Osteoblast (primary cell): Measurements from ENCODE around the gene SPEG. TPM values are rescaled to one million over a fixed set of nuclear protein-coding genes. Genes with fewer than 3 reads are reported as not detected.

Source experiments
- DNase-seq: peaks from one replicate; pipeline ENCODE4 v3.0.0; 2011; ENCODE audit warnings: low spot score, mixed read lengths; ENCODE audit not compliant: insufficient read length; ENCODE audit errors: missing footprints
- H2AFZ ChIP-seq: 2 replicates; pipeline ENCODE4 v1.6.0; 2011; ENCODE audit warnings: mild to moderate bottlenecking, low read length
- H3K27ac ChIP-seq: 2 replicates; pipeline ENCODE4 v1.5.1; 2011; ENCODE audit warnings: mild to moderate bottlenecking, low read depth, low read length, moderate library complexity
- H3K27me3 ChIP-seq: 2 replicates; pipeline ENCODE4 v1.6.0; 2012; ENCODE audit warnings: mild to moderate bottlenecking, control low read depth, inconsistent platforms, low read length, moderate library complexity; ENCODE audit not compliant: insufficient read depth
- H3K36me3 ChIP-seq: 2 replicates; pipeline ENCODE4 v1.5.1; 2011; ENCODE audit warnings: mild to moderate bottlenecking, low read length, control low read depth, moderate library complexity; ENCODE audit not compliant: insufficient read depth
- H3K4me1 ChIP-seq: 2 replicates; pipeline ENCODE4 v1.5.1; 2011; ENCODE audit warnings: mild to moderate bottlenecking, low read length, control low read depth, moderate library complexity; ENCODE audit not compliant: insufficient read depth
- H3K4me2 ChIP-seq: 2 replicates; pipeline ENCODE4 v1.6.0; 2011; ENCODE audit warnings: mild to moderate bottlenecking, low read length; ENCODE audit not compliant: insufficient read depth
- H3K4me3 ChIP-seq: fragments of 200-600 bp; sonication (generic); 3 replicates; pipeline ENCODE4 v1.5.1; 2012; ENCODE audit warnings: mild to moderate bottlenecking, low read length, inconsistent platforms; ENCODE audit not compliant: insufficient read depth
- H3K79me2 ChIP-seq: 2 replicates; pipeline ENCODE4 v1.6.0; 2012; ENCODE audit warnings: mild to moderate bottlenecking, low read length, control low read depth, inconsistent platforms; ENCODE audit not compliant: insufficient read depth
- H3K9me3 ChIP-seq: 2 replicates; pipeline ENCODE4 v1.5.1; 2011; ENCODE audit warnings: low read depth, low read length, control low read depth
- H4K20me1 ChIP-seq: 2 replicates; pipeline ENCODE4 v1.6.0; 2012; ENCODE audit warnings: mild to moderate bottlenecking, low read length, control low read depth; ENCODE audit not compliant: insufficient read depth
- total RNA-seq: library from RNA; depleted of rRNA; stranded (reverse); fragments of >200 nt; gene quantifications from 2 replicates; pipeline ENCODE4 v1.2.3, GENCODE V29; 2012
- TF ChIP-seq, protein P1 (sequence below): IDR thresholded peaks from 2 replicates; pipeline ENCODE4 v1.5.1; 2011; ENCODE audit warnings: mild to moderate bottlenecking, low read depth, low read length, moderate library complexity; ENCODE audit errors: extremely low read depth

The SPEG gene
- total RNA-seq, 1 donor, result 26.4 TPM

- Histone ChIP-seq H4K20me1 (peaks cover 10% of the 10 kb centered on the region), H2AFZ (no peak overlapping the region), H3K36me3 (peaks cover 21% of the 10 kb centered on the region), H3K27ac (no peak overlapping the region), H3K9me3 (no peaks in the 10 kb centered on the region), H3K79me2 (no peaks in the 10 kb centered on the region), H3K4me1 (peaks cover 12% of the 10 kb centered on the region), H3K27me3 (peaks cover 33% of the 10 kb centered on the region), H3K4me2 (peak overlapping the region; percentile 89), H3K4me3 (peak overlapping the region; percentile 69)
- TF ChIP-seq, protein P1, sequence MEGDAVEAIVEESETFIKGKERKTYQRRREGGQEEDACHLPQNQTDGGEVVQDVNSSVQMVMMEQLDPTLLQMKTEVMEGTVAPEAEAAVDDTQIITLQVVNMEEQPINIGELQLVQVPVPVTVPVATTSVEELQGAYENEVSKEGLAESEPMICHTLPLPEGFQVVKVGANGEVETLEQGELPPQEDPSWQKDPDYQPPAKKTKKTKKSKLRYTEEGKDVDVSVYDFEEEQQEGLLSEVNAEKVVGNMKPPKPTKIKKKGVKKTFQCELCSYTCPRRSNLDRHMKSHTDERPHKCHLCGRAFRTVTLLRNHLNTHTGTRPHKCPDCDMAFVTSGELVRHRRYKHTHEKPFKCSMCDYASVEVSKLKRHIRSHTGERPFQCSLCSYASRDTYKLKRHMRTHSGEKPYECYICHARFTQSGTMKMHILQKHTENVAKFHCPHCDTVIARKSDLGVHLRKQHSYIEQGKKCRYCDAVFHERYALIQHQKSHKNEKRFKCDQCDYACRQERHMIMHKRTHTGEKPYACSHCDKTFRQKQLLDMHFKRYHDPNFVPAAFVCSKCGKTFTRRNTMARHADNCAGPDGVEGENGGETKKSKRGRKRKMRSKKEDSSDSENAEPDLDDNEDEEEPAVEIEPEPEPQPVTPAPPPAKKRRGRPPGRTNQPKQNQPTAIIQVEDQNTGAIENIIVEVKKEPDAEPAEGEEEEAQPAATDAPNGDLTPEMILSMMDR, result no peak
- no peak for DNase-seq
Observed at GRCh38 chr2:219508971-219509779, 74.5 kb downstream of the SPEG start.

GRCh38 chr2:219509780-219510511 is 75.3 kb downstream of the SPEG start:
- peak; percentile 99 for DNase-seq
- Histone ChIP-seq H3K79me2 (no peaks in the 10 kb centered on the region), H3K36me3 (peaks cover 14% of the 10 kb centered on the region), H3K4me1 (peaks cover 12% of the 10 kb centered on the region), H3K27me3 (peaks cover 40% of the 10 kb centered on the region), H4K20me1 (peaks cover 5% of the 10 kb centered on the region), H3K4me2 (peak overlapping the region; percentile 89), H3K9me3 (no peaks in the 10 kb centered on the region), H3K4me3 (peak overlapping the region; percentile 69), H2AFZ (peak overlapping the region; percentile 35), H3K27ac (no peak overlapping the region)
- TF ChIP-seq, protein P1, result peak; percentile 70

- Histone ChIP-seq H3K4me3 (peak overlapping the region; percentile 69), H3K4me1 (peaks cover 12% of the 10 kb centered on the region), H2AFZ (no peak overlapping the region), H3K4me2 (peak overlapping the region; percentile 89), H3K79me2 (no peaks in the 10 kb centered on the region), H3K27ac (no peak overlapping the region), H3K36me3 (peaks cover 8% of the 10 kb centered on the region), H4K20me1 (peaks cover 1% of the 10 kb centered on the region), H3K27me3 (peaks cover 43% of the 10 kb centered on the region), H3K9me3 (no peaks in the 10 kb centered on the region)
- TF ChIP-seq, protein P1, result no peak
- DNase-seq, result no peak
Observed at GRCh38 chr2:219510512-219511135, 76.0 kb downstream of the SPEG start.
